OCI-LY1 (cell line): ENCODE data around the gene ZGRF1.

ENCODE experiments used
- H2AFZ ChIP-seq: fragments of 200-600 bp; sonication (generic), shearing (Covaris generic); 2 replicates; pipeline ENCODE4 v1.6.0; 2014; ENCODE audit warnings: antibody characterized with exemption, mild to moderate bottlenecking, low read length
- H3F3A ChIP-seq: fragments of 200-600 bp; sonication (generic), shearing (Covaris generic); 2 replicates; pipeline ENCODE4 v1.6.0; 2014; ENCODE audit warnings: mild to moderate bottlenecking, antibody characterized with exemption, low read length, moderate library complexity; ENCODE audit not compliant: insufficient read depth
- H3K27ac ChIP-seq: fragments of 200-600 bp; sonication (generic); 2 replicates; pipeline ENCODE4 v1.5.1; 2014; ENCODE audit warnings: low read length, mixed run types, mild to moderate bottlenecking, low read depth; ENCODE audit not compliant: poor library complexity, severe bottlenecking
- H3K27me3 ChIP-seq: fragments of 200-600 bp; sonication (generic); 2 replicates; pipeline ENCODE4 v1.6.0; 2014; ENCODE audit warnings: antibody characterized with exemption, mild to moderate bottlenecking, low read length, moderate library complexity; ENCODE audit not compliant: insufficient read depth
- H3K36me3 ChIP-seq: fragments of 200-600 bp; sonication (generic); 2 replicates; pipeline ENCODE4 v1.6.1; 2014; ENCODE audit warnings: mild to moderate bottlenecking, antibody characterized with exemption, low read length, moderate library complexity, mixed read lengths; ENCODE audit not compliant: insufficient read depth
- H3K4me1 ChIP-seq: fragments of 200-600 bp; sonication (generic); 2 replicates; pipeline ENCODE4 v1.5.1; 2014; ENCODE audit warnings: mild to moderate bottlenecking, low read length, moderate library complexity; ENCODE audit not compliant: insufficient read depth, severe bottlenecking
- H3K4me2 ChIP-seq: fragments of 200-600 bp; sonication (generic), shearing (Covaris generic); 2 replicates; pipeline ENCODE4 v1.6.1; 2014; ENCODE audit warnings: low read length
- H3K4me3 ChIP-seq: fragments of 200-600 bp; sonication (generic); 2 replicates; pipeline ENCODE4 v1.5.1; 2014; ENCODE audit warnings: low read length, low read depth, mild to moderate bottlenecking, mixed read lengths; ENCODE audit not compliant: poor library complexity, severe bottlenecking
- H3K79me2 ChIP-seq: fragments of 200-600 bp; shearing (Covaris generic); 2 replicates; pipeline ENCODE4 v1.6.1; 2016; ENCODE audit warnings: mixed run types, low read length, mixed read lengths; ENCODE audit not compliant: insufficient read depth
- H3K9ac ChIP-seq: fragments of 200-600 bp; sonication (generic), shearing (Covaris generic); 2 replicates; pipeline ENCODE4 v1.6.1; 2014; ENCODE audit warnings: mild to moderate bottlenecking, low read length, mixed read lengths
- H3K9me2 ChIP-seq: fragments of 200-600 bp; sonication (generic), shearing (Covaris generic); 2 replicates; pipeline ENCODE4 v1.6.1; 2014; ENCODE audit warnings: low read depth, mild to moderate bottlenecking, low read length, mixed read lengths
- H3K9me3 ChIP-seq: fragments of 200-600 bp; shearing (Covaris generic); 2 replicates; pipeline ENCODE4 v1.6.1; 2014; ENCODE audit warnings: low read length, mixed read lengths
- H4K20me1 ChIP-seq: fragments of 200-600 bp; sonication (generic), shearing (Covaris generic); 2 replicates; pipeline ENCODE4 v1.6.0; 2016; ENCODE audit warnings: mild to moderate bottlenecking, low read length; ENCODE audit not compliant: insufficient read depth
- EZH2 ChIP-seq: fragments of 200-600 bp; sonication (generic), shearing (Covaris generic); IDR thresholded peaks from 2 replicates; pipeline ENCODE4 v1.8.0; 2017; ENCODE audit warnings: borderline replicate concordance, mixed run types, mild to moderate bottlenecking, antibody characterized with exemption, low read length, moderate library complexity, mixed read lengths
- TF ChIP-seq, protein P1 (sequence below): fragments of 200-600 bp; sonication (generic), shearing (Covaris generic); IDR thresholded peaks from 2 replicates; pipeline ENCODE4 v1.5.1; 2017; ENCODE audit warnings: mild to moderate bottlenecking, antibody characterized with exemption, low read length, moderate library complexity, mixed read lengths

The ZGRF1 gene

DNA sequence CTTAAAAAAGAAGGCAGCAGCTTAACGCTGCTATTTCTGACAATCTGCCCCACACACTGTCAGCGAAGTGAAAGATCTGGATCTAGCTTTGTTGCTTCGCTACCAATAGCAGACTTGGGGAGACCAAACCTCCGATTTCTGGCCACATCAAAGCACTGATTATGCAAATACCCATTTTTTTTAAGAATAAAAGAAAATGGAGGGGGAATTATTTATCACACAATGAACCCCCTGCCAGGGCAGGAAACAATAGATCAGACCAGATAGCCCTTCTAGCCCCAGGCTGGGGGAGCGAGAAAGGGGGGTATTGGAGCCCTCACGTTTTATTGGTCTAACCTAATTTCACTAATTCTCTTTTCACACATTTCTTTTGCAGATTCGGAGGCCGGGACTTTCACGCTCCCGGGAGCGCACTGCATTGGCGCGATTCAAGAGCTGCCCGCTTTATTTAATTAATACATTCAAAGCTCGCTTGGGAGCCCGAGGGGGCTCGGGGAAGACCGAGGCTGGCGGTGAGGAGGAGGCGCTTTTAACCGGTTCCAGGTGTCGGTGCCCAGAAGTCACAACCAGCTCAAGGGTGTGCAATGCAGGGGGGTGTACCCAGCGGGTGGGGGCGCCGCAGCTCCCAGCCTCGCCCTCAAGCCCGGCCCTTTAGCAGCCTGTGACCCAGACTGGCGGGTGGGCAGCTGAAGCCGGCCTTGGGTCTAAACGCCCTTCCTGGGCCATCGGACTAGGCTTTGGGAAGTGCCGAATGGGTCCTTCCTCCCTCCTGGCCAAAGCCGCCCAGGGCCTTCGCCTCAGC is 126.2 kb downstream of the ZGRF1 start:
- no peaks in the 10 kb centered on the region for H3K36me3 ChIP-seq
- H3F3A ChIP-seq, result no peaks in the 10 kb centered on the region
- no peaks in the 10 kb centered on the region for H4K20me1 ChIP-seq
- H3K27ac ChIP-seq, result no peak overlapping the region
- H3K4me1 ChIP-seq, result peaks cover 15% of the 10 kb centered on the region
- no peak overlapping the region for H3K9ac ChIP-seq
- H3K79me2 ChIP-seq, result no peaks in the 10 kb centered on the region
- no peak overlapping the region for H2AFZ ChIP-seq
- H3K9me2 ChIP-seq, result no peaks in the 10 kb centered on the region
- peaks cover 10% of the 10 kb centered on the region; the same call in 1 of the 2 replicates for H3K27me3 ChIP-seq
- no peak overlapping the region; the same call in 1 of the 2 replicates for H3K4me2 ChIP-seq
- no peak for TF ChIP-seq EZH2
- no peak overlapping the region for H3K4me3 ChIP-seq
- no peaks in the 10 kb centered on the region for H3K9me3 ChIP-seq

DNA sequence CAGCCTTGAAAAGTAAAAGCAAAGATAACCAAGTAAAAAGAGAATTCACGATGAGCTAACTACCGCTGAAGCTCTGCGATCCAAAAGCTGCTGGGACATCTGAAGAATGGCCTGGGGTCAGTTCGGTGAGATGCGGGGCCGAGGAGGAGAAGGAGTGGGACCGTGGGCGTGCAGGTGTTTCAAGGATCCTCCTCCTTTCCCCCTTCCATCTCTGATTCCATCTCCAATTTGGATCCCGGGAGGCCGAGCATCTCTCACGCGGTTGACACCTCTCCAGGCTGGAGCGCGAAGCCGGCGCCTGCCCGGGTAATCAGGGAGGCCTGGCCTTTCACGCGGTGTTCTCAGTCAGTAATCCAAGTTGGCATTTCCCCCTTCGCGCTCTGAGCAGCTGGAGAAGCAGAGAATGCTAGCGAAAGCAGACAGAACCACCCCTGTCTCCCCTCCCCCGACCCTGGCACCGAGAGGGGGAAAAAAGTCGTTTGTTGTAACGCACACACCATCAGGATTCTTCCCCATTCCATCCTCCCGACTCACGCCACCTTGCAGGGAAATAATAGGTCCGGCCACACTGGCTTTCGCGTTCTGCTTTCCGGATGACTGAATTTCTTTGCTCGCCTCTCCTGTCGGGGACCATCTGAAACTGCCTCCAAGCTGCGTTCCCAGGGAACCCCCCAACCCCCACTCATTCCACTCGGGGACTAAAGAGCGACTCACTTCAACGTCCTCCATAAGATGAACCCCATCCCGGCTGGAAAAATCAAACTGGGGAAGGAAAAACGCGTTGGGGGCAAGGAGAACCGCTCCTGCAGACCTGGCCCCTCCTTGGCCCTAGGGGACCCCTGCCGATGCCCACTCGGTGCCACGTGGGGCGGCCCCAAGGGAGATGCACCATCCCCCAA is 127.2 kb downstream of the ZGRF1 start:
- no peak overlapping the region for H3K27ac ChIP-seq
- no peak for TF ChIP-seq EZH2
- TF ChIP-seq, protein P1, sequence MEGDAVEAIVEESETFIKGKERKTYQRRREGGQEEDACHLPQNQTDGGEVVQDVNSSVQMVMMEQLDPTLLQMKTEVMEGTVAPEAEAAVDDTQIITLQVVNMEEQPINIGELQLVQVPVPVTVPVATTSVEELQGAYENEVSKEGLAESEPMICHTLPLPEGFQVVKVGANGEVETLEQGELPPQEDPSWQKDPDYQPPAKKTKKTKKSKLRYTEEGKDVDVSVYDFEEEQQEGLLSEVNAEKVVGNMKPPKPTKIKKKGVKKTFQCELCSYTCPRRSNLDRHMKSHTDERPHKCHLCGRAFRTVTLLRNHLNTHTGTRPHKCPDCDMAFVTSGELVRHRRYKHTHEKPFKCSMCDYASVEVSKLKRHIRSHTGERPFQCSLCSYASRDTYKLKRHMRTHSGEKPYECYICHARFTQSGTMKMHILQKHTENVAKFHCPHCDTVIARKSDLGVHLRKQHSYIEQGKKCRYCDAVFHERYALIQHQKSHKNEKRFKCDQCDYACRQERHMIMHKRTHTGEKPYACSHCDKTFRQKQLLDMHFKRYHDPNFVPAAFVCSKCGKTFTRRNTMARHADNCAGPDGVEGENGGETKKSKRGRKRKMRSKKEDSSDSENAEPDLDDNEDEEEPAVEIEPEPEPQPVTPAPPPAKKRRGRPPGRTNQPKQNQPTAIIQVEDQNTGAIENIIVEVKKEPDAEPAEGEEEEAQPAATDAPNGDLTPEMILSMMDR, result no peak
- peaks cover 7% of the 10 kb centered on the region for H3K4me1 ChIP-seq
- H4K20me1 ChIP-seq, result no peaks in the 10 kb centered on the region
- H3K9me3 ChIP-seq, result no peaks in the 10 kb centered on the region
- H2AFZ ChIP-seq, result no peak overlapping the region
- no peaks in the 10 kb centered on the region for H3K9me2 ChIP-seq
- 0 out of 2 replicates have a peak, but pooled peaks cover 5% of the 10 kb centered on the region for H3K27me3 ChIP-seq
- H3K9ac ChIP-seq, result no peak overlapping the region
- H3K36me3 ChIP-seq, result no peaks in the 10 kb centered on the region
- no peak overlapping the region for H3K4me2 ChIP-seq
- no peak overlapping the region for H3K4me3 ChIP-seq
- H3F3A ChIP-seq, result no peaks in the 10 kb centered on the region
- no peaks in the 10 kb centered on the region for H3K79me2 ChIP-seq

DNA sequence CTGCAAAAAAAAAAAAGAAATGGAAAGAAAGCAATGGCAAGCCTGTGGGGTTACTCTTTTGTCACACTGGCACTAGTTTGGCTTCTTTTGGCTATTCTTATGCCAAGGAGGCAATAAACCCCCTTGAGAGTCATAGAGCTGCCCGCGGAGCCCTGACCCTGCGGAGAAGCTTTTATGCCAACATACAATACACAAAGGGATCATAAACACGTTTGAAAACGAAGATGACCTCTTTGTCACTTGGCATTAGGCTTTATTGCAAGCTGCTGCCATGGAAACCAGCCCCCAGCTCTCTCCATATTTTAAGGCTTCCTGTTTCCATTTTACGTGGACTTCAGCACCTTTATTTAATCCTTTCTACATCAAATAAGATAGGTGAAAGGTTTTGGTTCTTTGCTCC is 128.4 kb downstream of the ZGRF1 start:
- H3K36me3 ChIP-seq, result no peaks in the 10 kb centered on the region
- peaks cover 3% of the 10 kb centered on the region for H3K4me1 ChIP-seq
- TF ChIP-seq, protein P1, result no peak
- no peak for TF ChIP-seq EZH2
- no peaks in the 10 kb centered on the region for H3K79me2 ChIP-seq
- H4K20me1 ChIP-seq, result no peaks in the 10 kb centered on the region
- H3K4me3 ChIP-seq, result no peak overlapping the region
- 0 out of 2 replicates have a peak, but pooled peaks cover 2% of the 10 kb centered on the region for H3K27me3 ChIP-seq
- no peaks in the 10 kb centered on the region for H3K9me3 ChIP-seq
- no peak overlapping the region for H3K4me2 ChIP-seq
- H3K27ac ChIP-seq, result no peak overlapping the region
- no peaks in the 10 kb centered on the region for H3K9me2 ChIP-seq
- H3K9ac ChIP-seq, result no peak overlapping the region
- no peaks in the 10 kb centered on the region for H3F3A ChIP-seq
- no peak overlapping the region for H2AFZ ChIP-seq
